Mucosa of descending colon (tissue), 3 donors: ENCODE data around the gene AFG3L2. TPM values are rescaled to one million over a fixed set of nuclear protein-coding genes. Genes with fewer than 3 reads are reported as not detected.

Source experiments
- ATAC-seq: fragments of 200-7000 bp; cut with Tn5 transposase; one replicate; pipeline ENCODE4 v1.9.1; 2020; ENCODE audit warnings: mild to moderate bottlenecking, moderate library complexity
- DNase-seq, 3 donors: peaks; one replicate each; pipeline ENCODE4 v3.0.0-alpha.2; 2020
- H3K36me3 ChIP-seq: fragments of 200-600 bp; one replicate; pipeline ENCODE4 v1.8.0; 2021; ENCODE audit warnings: low read depth, mild to moderate bottlenecking
- H3K4me1 ChIP-seq: fragments of 200-600 bp; one replicate; pipeline ENCODE4 v1.8.0; 2021; ENCODE audit warnings: low read depth, mild to moderate bottlenecking
- H3K4me3 ChIP-seq: fragments of 200-600 bp; one replicate; pipeline ENCODE4 v1.8.0; 2021; ENCODE audit warnings: mild to moderate bottlenecking
- H3K9me3 ChIP-seq: fragments of 200-600 bp; one replicate; pipeline ENCODE4 v1.8.0; 2021; ENCODE audit warnings: mild to moderate bottlenecking
- CTCF ChIP-seq: fragments of 200-600 bp; IDR thresholded peaks from one replicate; pipeline ENCODE4 v1.8.0; 2022; ENCODE audit warnings: antibody characterized with exemption, mild to moderate bottlenecking
- intact Hi-C, 2 donors: fragments of 100-400 bp; cut with DNase I in 1 of 2; cut with micrococcal nuclease in 1 of 2; formaldehyde crosslinking; loops; one replicate each; pipeline versions ENCODE4 v1.11.0 to v1.11.1; 2022; cut with DNase I, micrococcal nuclease
- total RNA-seq, 3 donors: library from RNA; stranded (reverse); fragmentation: NEBNext Ultra II Directional in 2 of 3; extraction: Animal tissue kit (Norgen Biotek cat#: 25700) in 2 of 3; gene quantifications; one replicate each; pipeline versions ENCODE4 v1.2.1 to v1.2.4, GENCODE V29; 2021 to 2023
- donor health status: DM: no; HTN: no; CAD: no; lungs with moderate emphysema.
- donor health status: DM: no; HTN: no; CAD: no.
- donor health status: DM: no; HTN: yes; CAD: no.

The AFG3L2 gene
- total RNA-seq, 3 donors from 2014 or later, result 68.5 to 104 (median 93.1) TPM

DNA sequence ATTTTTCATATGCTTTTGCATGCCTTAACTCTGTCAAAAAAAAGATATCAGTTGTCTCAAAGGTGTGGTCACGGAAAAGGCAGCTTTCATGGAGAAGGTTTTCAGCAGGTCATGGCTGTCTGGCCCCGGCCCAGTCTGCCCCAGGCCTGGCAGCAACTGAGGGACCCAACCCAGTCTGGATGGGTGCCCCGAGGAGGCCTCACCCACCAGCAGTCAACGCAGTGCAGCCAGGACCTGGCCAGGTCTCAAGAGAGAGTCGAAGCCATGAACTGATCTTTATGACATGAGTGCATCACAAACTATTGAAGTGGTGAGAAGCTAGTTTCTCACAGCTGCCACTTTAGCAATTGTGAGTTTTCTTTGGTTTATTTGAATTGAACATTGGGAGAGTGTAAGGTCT, 61.1 kb downstream of the AFG3L2 start:
- TF ChIP-seq CTCF, result no peak
- intact Hi-C loops, result no loop called here
- H3K4me1 ChIP-seq, result no peaks in the 10 kb centered on the region
- peak; percentile 26 for ATAC-seq
- no peak for DNase-seq
- no peak overlapping the region for H3K4me3 ChIP-seq
- H3K9me3 ChIP-seq, result peaks cover 4% of the 10 kb centered on the region
- no peaks in the 10 kb centered on the region for H3K36me3 ChIP-seq

DNA sequence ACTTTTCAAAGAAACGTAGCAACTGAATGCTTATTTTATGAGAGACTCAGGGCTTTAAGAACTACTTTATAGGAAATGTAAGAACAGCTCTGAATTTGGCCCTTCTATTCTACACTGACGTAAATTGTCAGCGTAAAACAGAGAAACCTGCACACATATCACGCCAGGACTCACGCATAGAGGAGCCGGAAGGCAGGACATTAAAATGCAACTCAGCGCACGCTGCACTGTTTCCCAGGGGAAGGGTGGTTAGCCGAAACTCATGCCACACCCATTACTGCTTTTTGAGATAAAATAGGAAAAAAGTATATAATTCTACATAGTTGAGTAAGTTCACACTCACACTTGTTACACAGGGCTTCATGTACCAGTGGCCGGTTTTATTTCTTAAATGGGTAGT, 61.5 kb downstream of the AFG3L2 start:
- H3K36me3 ChIP-seq, result no peaks in the 10 kb centered on the region
- no peaks in the 10 kb centered on the region for H3K4me1 ChIP-seq
- H3K9me3 ChIP-seq, result peaks cover 4% of the 10 kb centered on the region
- intact Hi-C loops, result no loop called here
- TF ChIP-seq CTCF, result no peak
- ATAC-seq, result peak; percentile 37
- H3K4me3 ChIP-seq, result no peak overlapping the region
- no peak for DNase-seq

DNA sequence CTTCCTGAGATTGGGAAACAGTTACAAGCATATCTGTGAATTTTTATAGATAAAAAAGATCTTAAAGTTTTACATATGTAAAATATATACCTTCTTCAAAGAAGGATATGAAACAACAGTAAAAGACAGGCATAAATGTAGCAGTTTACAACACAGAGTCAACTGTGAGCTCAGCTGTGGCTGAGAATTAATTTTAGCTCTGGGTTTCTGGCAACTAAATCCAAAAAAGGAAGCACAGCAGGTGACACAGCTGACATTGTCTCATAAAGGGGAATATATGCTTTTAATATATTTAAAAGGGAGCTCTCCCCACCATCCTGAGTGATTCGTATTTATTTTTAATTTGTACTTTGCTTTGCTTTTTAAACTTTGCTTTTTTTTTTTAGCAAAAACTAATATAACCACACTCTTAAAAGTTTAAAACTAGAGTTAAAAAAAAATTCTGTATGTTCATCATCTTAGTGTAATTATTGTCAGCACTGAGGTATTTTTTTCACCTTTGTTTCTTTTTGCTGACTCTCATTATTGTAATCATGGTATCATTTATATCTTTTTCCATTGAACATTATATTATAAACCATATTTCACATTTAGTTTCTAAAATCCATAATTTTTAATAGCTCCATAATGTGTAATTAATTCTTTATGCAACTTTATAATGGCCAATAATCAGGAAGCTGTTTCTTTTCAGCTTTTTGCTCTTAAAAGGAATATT, 62.3 kb downstream of the AFG3L2 start:
- intact Hi-C loops, result no loop called here
- peaks cover 4% of the 10 kb centered on the region for H3K9me3 ChIP-seq
- no peak overlapping the region for H3K4me3 ChIP-seq
- no peaks in the 10 kb centered on the region for H3K4me1 ChIP-seq
- DNase-seq, result no peak
- H3K36me3 ChIP-seq, result no peaks in the 10 kb centered on the region
- no peak for ATAC-seq
- no peak for TF ChIP-seq CTCF

GRCh38 chr18:12313530-12314245, 63.3 kb downstream of the AFG3L2 start:
- no peak for TF ChIP-seq CTCF
- Histone ChIP-seq H3K36me3 (no peaks in the 10 kb centered on the region), H3K4me1 (peaks cover 3% of the 10 kb centered on the region), H3K4me3 (no peak overlapping the region), H3K9me3 (peaks cover 4% of the 10 kb centered on the region)
- ATAC-seq (no peak), DNase-seq (no peak)
- intact Hi-C loops, result no loop called here

GRCh38 chr18:12312976-12313375, 64.1 kb downstream of the AFG3L2 start:
- intact Hi-C loops, result no loop called here
- no peak for DNase-seq
- peaks cover 4% of the 10 kb centered on the region for H3K4me1 ChIP-seq
- H3K36me3 ChIP-seq, result no peaks in the 10 kb centered on the region
- peaks cover 4% of the 10 kb centered on the region for H3K9me3 ChIP-seq
- no peak overlapping the region for H3K4me3 ChIP-seq
- no peak for TF ChIP-seq CTCF
- ATAC-seq, result no peak
